ENCODE data around the gene MYO3B. TPM values are rescaled to one million over a fixed set of nuclear protein-coding genes. Genes with fewer than 3 reads are reported as not detected.

Gene MYO3B
- polyA plus RNA-seq, 1 of the 3 experiments (the other 2 are of a cell fraction): not detected

GRCh38 chr2:170675701-170676100, 497.8 kb downstream of the MYO3B start:
- H4K20me1 ChIP-seq (ENCODE audit: insufficient read depth): no peaks in the 10 kb centered on the region
- H3F3A ChIP-seq (replicated peaks; ENCODE audit: insufficient read depth): no peaks in the 10 kb centered on the region
- no peak overlapping the region for H3K4me2 ChIP-seq
- no peak overlapping the region for H3K4me3 ChIP-seq (ENCODE audit: low read depth in 2 of 2, low read length in 1 of 2)
- DNase-seq: no peak
- CTCF ChIA-PET: no interaction called here
- H2AFZ ChIP-seq (ENCODE audit: low read depth): no peak overlapping the region
- H3K9me2 ChIP-seq: no peaks in the 10 kb centered on the region
- no peaks in the 10 kb centered on the region for H3K36me3 ChIP-seq (replicated peaks in 1 of 2; ENCODE audit: control insufficient read depth in 1 of 2, insufficient read depth in 2 of 2, low read length in 1 of 2)
- H3K9me3 ChIP-seq: no peaks in the 10 kb centered on the region
- 46% methylated on average over 6 of the region's 6 CpGs for WGBS (ENCODE audit: low lambda C conversion rate)
- no peaks in the 10 kb centered on the region for H3K4me1 ChIP-seq (ENCODE audit: control insufficient read depth in 1 of 2, insufficient read depth in 2 of 2, low read depth in 1 of 2, low read length in 1 of 2)
- H3K27ac ChIP-seq (ENCODE audit: low read depth in 2 of 2, low read length in 1 of 2): no peak overlapping the region
- no peak for TF ChIP-seq POLR2AphosphoS5 (IDR thresholded peaks at IDR 0.05; ENCODE audit: low read depth, low read length)
- TF ChIP-seq JUND (IDR thresholded peaks at IDR 0.05): no peak
- TF ChIP-seq TEAD4 (IDR thresholded peaks at IDR 0.05; ENCODE audit: borderline replicate concordance, insufficient read depth): no peak
- TF ChIP-seq GABPA (IDR thresholded peaks at IDR 0.05; ENCODE audit: low read depth): no peak
- no peak for TF ChIP-seq REST (IDR thresholded peaks at IDR 0.05; ENCODE audit: low read depth, low read length)
- no peak for TF ChIP-seq RXRA (IDR thresholded peaks at IDR 0.05; ENCODE audit: borderline replicate concordance, low read depth)
- TF ChIP-seq YY1 (IDR thresholded peaks at IDR 0.05; ENCODE audit: low read depth): no peak
- TF ChIP-seq, protein P1, sequence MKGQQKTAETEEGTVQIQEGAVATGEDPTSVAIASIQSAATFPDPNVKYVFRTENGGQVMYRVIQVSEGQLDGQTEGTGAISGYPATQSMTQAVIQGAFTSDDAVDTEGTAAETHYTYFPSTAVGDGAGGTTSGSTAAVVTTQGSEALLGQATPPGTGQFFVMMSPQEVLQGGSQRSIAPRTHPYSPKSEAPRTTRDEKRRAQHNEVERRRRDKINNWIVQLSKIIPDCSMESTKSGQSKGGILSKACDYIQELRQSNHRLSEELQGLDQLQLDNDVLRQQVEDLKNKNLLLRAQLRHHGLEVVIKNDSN (IDR thresholded peaks at IDR 0.05; ENCODE audit: borderline replicate concordance, low read depth): no peak
- TF ChIP-seq, protein P2, sequence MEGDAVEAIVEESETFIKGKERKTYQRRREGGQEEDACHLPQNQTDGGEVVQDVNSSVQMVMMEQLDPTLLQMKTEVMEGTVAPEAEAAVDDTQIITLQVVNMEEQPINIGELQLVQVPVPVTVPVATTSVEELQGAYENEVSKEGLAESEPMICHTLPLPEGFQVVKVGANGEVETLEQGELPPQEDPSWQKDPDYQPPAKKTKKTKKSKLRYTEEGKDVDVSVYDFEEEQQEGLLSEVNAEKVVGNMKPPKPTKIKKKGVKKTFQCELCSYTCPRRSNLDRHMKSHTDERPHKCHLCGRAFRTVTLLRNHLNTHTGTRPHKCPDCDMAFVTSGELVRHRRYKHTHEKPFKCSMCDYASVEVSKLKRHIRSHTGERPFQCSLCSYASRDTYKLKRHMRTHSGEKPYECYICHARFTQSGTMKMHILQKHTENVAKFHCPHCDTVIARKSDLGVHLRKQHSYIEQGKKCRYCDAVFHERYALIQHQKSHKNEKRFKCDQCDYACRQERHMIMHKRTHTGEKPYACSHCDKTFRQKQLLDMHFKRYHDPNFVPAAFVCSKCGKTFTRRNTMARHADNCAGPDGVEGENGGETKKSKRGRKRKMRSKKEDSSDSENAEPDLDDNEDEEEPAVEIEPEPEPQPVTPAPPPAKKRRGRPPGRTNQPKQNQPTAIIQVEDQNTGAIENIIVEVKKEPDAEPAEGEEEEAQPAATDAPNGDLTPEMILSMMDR (IDR thresholded peaks at IDR 0.05): no peak
- H3K27me3 ChIP-seq (ENCODE audit: insufficient read depth): no peaks in the 10 kb centered on the region
- no peaks in the 10 kb centered on the region for H3K79me2 ChIP-seq (ENCODE audit: insufficient read depth)
- POLR2A ChIA-PET: no interaction called here
- H3K9ac ChIP-seq: no peak overlapping the region

GRCh38 chr2:170679607-170680079, 501.7 kb downstream of the MYO3B start:
- Histone ChIP-seq H3K36me3 (replicated peaks in 1 of 2; ENCODE audit: control insufficient read depth in 1 of 2, insufficient read depth in 2 of 2, low read length in 1 of 2) (no peaks in the 10 kb centered on the region), H3K79me2 (ENCODE audit: insufficient read depth) (no peaks in the 10 kb centered on the region), H3K9ac (no peak overlapping the region), H3F3A (replicated peaks; ENCODE audit: insufficient read depth) (no peaks in the 10 kb centered on the region), H4K20me1 (ENCODE audit: insufficient read depth) (no peaks in the 10 kb centered on the region), H3K4me3 (ENCODE audit: low read depth in 2 of 2, low read length in 1 of 2) (no peak overlapping the region), H3K9me3 (no peaks in the 10 kb centered on the region), H2AFZ (ENCODE audit: low read depth) (no peak overlapping the region), H3K4me2 (no peak overlapping the region), H3K9me2 (no peaks in the 10 kb centered on the region), H3K4me1 (ENCODE audit: control insufficient read depth in 1 of 2, insufficient read depth in 2 of 2, low read depth in 1 of 2, low read length in 1 of 2) (no peaks in the 10 kb centered on the region), H3K27me3 (ENCODE audit: insufficient read depth) (no peaks in the 10 kb centered on the region), H3K27ac (ENCODE audit: low read depth in 2 of 2, low read length in 1 of 2) (no peak overlapping the region)
- POLR2A ChIA-PET: no interaction called here
- WGBS (ENCODE audit: low lambda C conversion rate): 37% methylated on average over 5 of the region's 5 CpGs
- no peak for DNase-seq
- CTCF ChIA-PET: interaction anchor here (1.1 to 1.4 kb wide), 3 partner anchors 15 to 444 kb away, joined by 3 read pairs; no protein-coding TSS in a partner anchor
- TF ChIP-seq JUND (IDR thresholded peaks at IDR 0.05) (no peak), MXI1 (IDR thresholded peaks at IDR 0.05; ENCODE audit: low read depth, low read length) (no peak), POLR2AphosphoS5 (IDR thresholded peaks at IDR 0.05; ENCODE audit: low read depth, low read length) (no peak), REST (IDR thresholded peaks at IDR 0.05; ENCODE audit: low read depth, low read length) (no peak), FOSL2 (IDR thresholded peaks at IDR 0.05; ENCODE audit: borderline replicate concordance, low read depth) (no peak), RAD21 (IDR thresholded peaks at IDR 0.05; ENCODE audit: low read length) (no peak), EP300 (IDR thresholded peaks at IDR 0.05; ENCODE audit: borderline replicate concordance in 1 of 2, low read depth in 1 of 2, low read length in 1 of 2) (no peak), RXRA (IDR thresholded peaks at IDR 0.05; ENCODE audit: borderline replicate concordance, low read depth) (no peak), FOXM1 (IDR thresholded peaks at IDR 0.05; ENCODE audit: low read depth) (no peak), YY1 (IDR thresholded peaks at IDR 0.05; ENCODE audit: low read depth) (no peak)
- TF ChIP-seq, protein P1 (IDR thresholded peaks at IDR 0.05; ENCODE audit: borderline replicate concordance, low read depth): no peak

Measured in SK-N-SH (cell line).